HepG2 (cell line): ENCODE results near the gene RAG2. TPM values are rescaled to one million over a fixed set of nuclear protein-coding genes. Genes with fewer than 3 reads are reported as not detected.

Experiments used
- DPF2 ChIP-seq: sonication (generic); formaldehyde crosslinking; IDR thresholded peaks from 2 replicates; pipeline ENCODE4 v1.4.0; 2020; ENCODE audit warnings: mild to moderate bottlenecking, low read depth, missing genetic modification reagents, borderline replicate concordance
- FOXA3 ChIP-seq: IDR thresholded peaks from 2 replicates; pipeline ENCODE4 v1.6.1; 2016; ENCODE audit warnings: missing genetic modification reagents, missing compliant biosample characterization
- JUN ChIP-seq: sonication (generic); formaldehyde crosslinking; IDR thresholded peaks from 2 replicates; pipeline ENCODE4 v1.4.0; 2020; ENCODE audit warnings: mild to moderate bottlenecking, missing genetic modification reagents
- JUND ChIP-seq: sonication (generic); formaldehyde crosslinking; IDR thresholded peaks from 2 replicates; pipeline ENCODE4 v1.8.0; 2022; ENCODE audit warnings: mild to moderate bottlenecking, missing genetic modification reagents
- MAF1 ChIP-seq: sonication (generic); formaldehyde crosslinking; IDR thresholded peaks from 2 replicates; pipeline ENCODE4 v1.5.0; 2020; ENCODE audit warnings: missing genetic modification reagents, borderline replicate concordance
- POLR2G ChIP-seq: fragments of 200-400 bp; formaldehyde crosslinking; IDR thresholded peaks from 2 replicates; pipeline ENCODE4 v1.6.1; 2018; ENCODE audit warnings: mild to moderate bottlenecking, low read depth, low read length, moderate library complexity
- RFXAP ChIP-seq: sonication (generic); formaldehyde crosslinking; IDR thresholded peaks from 2 replicates; pipeline ENCODE4 v1.4.0; 2020; ENCODE audit warnings: missing genetic modification reagents, borderline replicate concordance
- SPEN ChIP-seq: sonication (generic); formaldehyde crosslinking; IDR thresholded peaks from 2 replicates; pipeline ENCODE4 v1.5.1; 2020; ENCODE audit warnings: low read depth, mild to moderate bottlenecking, missing genetic modification reagents
- SYNCRIP ChIP-seq: fragments of 200-400 bp; formaldehyde crosslinking; IDR thresholded peaks from 2 replicates; pipeline ENCODE4 v1.6.1; 2018; ENCODE audit warnings: mild to moderate bottlenecking, low read depth, low read length; ENCODE audit not compliant: insufficient read depth
- ZMYM4 ChIP-seq: sonication (generic); formaldehyde crosslinking; IDR thresholded peaks from 2 replicates; pipeline ENCODE4 v1.8.1; 2023; ENCODE audit warnings: mild to moderate bottlenecking, missing genetic modification reagents
- ZNF143 ChIP-seq: sonication (generic); formaldehyde crosslinking; IDR thresholded peaks from 2 replicates; pipeline ENCODE4 v1.4.0; 2020; ENCODE audit warnings: missing genetic modification reagents
- ZNF331 ChIP-seq: sonication (generic); formaldehyde crosslinking; IDR thresholded peaks from 2 replicates; pipeline ENCODE4 v1.4.0; 2020; ENCODE audit warnings: missing genetic modification reagents
- ZNF616 ChIP-seq: sonication (generic); formaldehyde crosslinking; IDR thresholded peaks from 2 replicates; pipeline ENCODE4 v1.5.0; 2020; ENCODE audit warnings: low read depth, mild to moderate bottlenecking, missing genetic modification reagents
- ZNF720 ChIP-seq: sonication (generic); formaldehyde crosslinking; IDR thresholded peaks from 2 replicates; pipeline ENCODE4 v1.4.0; 2020; ENCODE audit warnings: missing genetic modification reagents
- polyA plus RNA-seq, 8 experiments: library from polyadenylated mRNA; depleted of rRNA in 3 of 8; stranded (reverse) in 7 of 8; unstranded in 1 of 8; fragments of >200 nt; fragmentation: Illumina TruSeq in 4 of 8; extraction: Trizol in 4 of 8; gene quantifications; 2 replicates each; pipeline versions ENCODE4 v1.2.1 to v1.2.3, GENCODE V29; 2011 to 2016; ENCODE audit warnings: low read depth in 4 of 8, missing spikeins in 1 of 8, mixed read lengths in 1 of 8; ENCODE audit not compliant: insufficient read depth in 1 of 8
- total RNA-seq, 5 experiments: library from RNA; depleted of rRNA; stranded (reverse); fragments of >200 nt; fragmentation: Illumina TruSeq; extraction: Trizol; gene quantifications; 2 replicates each; pipeline ENCODE4 v1.2.3, GENCODE V29; 2016; ENCODE audit warnings: low read depth in 1 of 5
- TF ChIP-seq, protein P1 (sequence below): IDR thresholded peaks from 2 replicates; pipeline ENCODE4 v1.6.1; 2016; ENCODE audit warnings: missing compliant biosample characterization, missing genetic modification reagents, borderline replicate concordance
- TF ChIP-seq, protein P2 (sequence below): sonication (generic); formaldehyde crosslinking; IDR thresholded peaks from 2 replicates; pipeline ENCODE4 v1.4.0; 2020; ENCODE audit warnings: mild to moderate bottlenecking, missing genetic modification reagents
- TF ChIP-seq, protein P3 (sequence below): IDR thresholded peaks from 2 replicates; pipeline ENCODE4 v1.6.1; 2016; ENCODE audit warnings: low read depth
- TF ChIP-seq, protein P4 (sequence below): sonication (generic); formaldehyde crosslinking; IDR thresholded peaks from 2 replicates; pipeline ENCODE4 v1.4.0; 2020; ENCODE audit warnings: missing genetic modification reagents, borderline replicate concordance
- TF ChIP-seq, protein P5 (sequence below): sonication (generic); formaldehyde crosslinking; IDR thresholded peaks from 2 replicates; pipeline ENCODE4 v1.4.0; 2020; ENCODE audit warnings: missing genetic modification reagents, borderline replicate concordance

RAG2 gene
- total and polyA plus RNA-seq, 2 of the 13 experiments (the other 11 are each of a cell fraction or from before 2014, with no cell fraction given) = not detected

DNA sequence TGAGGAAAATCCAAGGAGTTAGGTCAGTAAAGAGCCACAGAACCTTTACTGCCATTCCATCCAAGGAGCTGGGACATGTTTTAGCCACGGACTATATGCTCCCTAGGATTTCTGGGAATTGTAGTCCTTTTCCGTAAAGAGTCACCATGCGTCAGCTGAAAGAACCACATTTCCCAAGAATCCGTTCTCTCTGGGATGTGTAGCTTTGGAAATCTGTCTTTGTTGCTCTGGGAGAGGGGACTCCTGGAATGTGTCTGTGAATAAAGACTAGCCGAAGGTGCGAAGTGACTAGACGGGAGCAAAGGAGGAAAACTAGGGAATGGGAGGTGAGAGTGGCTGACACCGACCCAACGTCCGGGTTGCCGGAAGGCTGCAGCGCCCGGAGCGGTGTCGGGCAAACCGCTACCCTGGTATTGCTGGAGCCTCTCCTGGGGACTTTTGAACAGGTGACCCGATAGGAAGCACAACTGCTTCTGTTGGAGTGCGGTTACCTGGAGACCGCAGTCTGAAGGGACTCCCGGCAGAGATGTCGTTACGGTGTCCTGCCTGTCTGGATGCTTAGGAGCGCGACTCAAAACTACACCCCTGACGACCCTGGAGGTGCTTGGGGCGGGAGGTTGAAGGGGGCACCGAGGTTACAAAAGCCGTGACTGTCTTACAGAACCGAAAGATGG is 3.6 kb downstream of the RAG2 start, which contains the start of gene IFTAP (continued):
- TF ChIP-seq, protein P1, sequence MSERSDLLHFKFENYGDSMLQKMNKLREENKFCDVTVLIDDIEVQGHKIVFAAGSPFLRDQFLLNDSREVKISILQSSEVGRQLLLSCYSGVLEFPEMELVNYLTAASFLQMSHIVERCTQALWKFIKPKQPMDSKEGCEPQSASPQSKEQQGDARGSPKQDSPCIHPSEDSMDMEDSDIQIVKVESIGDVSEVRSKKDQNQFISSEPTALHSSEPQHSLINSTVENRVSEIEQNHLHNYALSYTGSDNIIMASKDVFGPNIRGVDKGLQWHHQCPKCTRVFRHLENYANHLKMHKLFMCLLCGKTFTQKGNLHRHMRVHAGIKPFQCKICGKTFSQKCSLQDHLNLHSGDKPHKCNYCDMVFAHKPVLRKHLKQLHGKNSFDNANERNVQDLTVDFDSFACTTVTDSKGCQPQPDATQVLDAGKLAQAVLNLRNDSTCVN = no peak
- TF ChIP-seq, protein P2, sequence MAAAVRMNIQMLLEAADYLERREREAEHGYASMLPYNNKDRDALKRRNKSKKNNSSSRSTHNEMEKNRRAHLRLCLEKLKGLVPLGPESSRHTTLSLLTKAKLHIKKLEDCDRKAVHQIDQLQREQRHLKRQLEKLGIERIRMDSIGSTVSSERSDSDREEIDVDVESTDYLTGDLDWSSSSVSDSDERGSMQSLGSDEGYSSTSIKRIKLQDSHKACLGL = no peak
- TF ChIP-seq DPF2 (CRISPR knock-in tag) (no peak), ZMYM4 (CRISPR knock-in tag) (peak; percentile 41; the same call in 1 of the 2 replicates), JUND (CRISPR knock-in tag) (0 out of 2 replicates have a peak, but pooled peaks have one; percentile 32), POLR2G (peak; percentile 72), SYNCRIP (no peak), RFXAP (CRISPR knock-in tag) (0 out of 2 replicates have a peak, but pooled peaks have one; percentile 66), ZNF616 (CRISPR knock-in tag) (peak; percentile 43; the same call in 1 of the 2 replicates), ZNF720 (no peak), MAF1 (CRISPR knock-in tag) (peak; percentile 71; the same call in 1 of the 2 replicates), FOXA3 (peak; percentile 53; the same call in 1 of the 2 replicates), JUN (CRISPR knock-in tag) (0 out of 2 replicates have a peak, but pooled peaks have one; percentile 36), ZNF143 (CRISPR knock-in tag) (peak; percentile 100), SPEN (CRISPR knock-in tag) (peak; percentile 45; the same call in 1 of the 2 replicates), ZNF331 (CRISPR knock-in tag) (peak; percentile 74; the same call in 1 of the 2 replicates)
- TF ChIP-seq, protein P3, sequence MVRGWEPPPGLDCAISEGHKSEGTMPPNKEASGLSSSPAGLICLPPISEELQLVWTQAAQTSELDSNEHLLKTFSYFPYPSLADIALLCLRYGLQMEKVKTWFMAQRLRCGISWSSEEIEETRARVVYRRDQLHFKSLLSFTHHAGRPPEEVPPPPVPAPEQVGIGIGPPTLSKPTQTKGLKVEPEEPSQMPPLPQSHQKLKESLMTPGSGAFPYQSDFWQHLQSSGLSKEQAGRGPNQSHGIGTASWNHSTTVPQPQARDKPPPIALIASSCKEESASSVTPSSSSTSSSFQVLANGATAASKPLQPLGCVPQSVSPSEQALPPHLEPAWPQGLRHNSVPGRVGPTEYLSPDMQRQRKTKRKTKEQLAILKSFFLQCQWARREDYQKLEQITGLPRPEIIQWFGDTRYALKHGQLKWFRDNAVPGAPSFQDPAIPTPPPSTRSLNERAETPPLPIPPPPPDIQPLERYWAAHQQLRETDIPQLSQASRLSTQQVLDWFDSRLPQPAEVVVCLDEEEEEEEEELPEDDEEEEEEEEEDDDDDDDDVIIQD (CRISPR knock-in tag) = peak; percentile 51; the same call in 1 of the 2 replicates
- TF ChIP-seq, protein P4, sequence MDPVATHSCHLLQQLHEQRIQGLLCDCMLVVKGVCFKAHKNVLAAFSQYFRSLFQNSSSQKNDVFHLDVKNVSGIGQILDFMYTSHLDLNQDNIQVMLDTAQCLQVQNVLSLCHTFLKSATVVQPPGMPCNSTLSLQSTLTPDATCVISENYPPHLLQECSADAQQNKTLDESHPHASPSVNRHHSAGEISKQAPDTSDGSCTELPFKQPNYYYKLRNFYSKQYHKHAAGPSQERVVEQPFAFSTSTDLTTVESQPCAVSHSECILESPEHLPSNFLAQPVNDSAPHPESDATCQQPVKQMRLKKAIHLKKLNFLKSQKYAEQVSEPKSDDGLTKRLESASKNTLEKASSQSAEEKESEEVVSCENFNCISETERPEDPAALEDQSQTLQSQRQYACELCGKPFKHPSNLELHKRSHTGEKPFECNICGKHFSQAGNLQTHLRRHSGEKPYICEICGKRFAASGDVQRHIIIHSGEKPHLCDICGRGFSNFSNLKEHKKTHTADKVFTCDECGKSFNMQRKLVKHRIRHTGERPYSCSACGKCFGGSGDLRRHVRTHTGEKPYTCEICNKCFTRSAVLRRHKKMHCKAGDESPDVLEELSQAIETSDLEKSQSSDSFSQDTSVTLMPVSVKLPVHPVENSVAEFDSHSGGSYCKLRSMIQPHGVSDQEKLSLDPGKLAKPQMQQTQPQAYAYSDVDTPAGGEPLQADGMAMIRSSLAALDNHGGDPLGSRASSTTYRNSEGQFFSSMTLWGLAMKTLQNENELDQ (CRISPR knock-in tag) = 0 out of 2 replicates have a peak, but pooled peaks have one; percentile 50
- TF ChIP-seq, protein P5, sequence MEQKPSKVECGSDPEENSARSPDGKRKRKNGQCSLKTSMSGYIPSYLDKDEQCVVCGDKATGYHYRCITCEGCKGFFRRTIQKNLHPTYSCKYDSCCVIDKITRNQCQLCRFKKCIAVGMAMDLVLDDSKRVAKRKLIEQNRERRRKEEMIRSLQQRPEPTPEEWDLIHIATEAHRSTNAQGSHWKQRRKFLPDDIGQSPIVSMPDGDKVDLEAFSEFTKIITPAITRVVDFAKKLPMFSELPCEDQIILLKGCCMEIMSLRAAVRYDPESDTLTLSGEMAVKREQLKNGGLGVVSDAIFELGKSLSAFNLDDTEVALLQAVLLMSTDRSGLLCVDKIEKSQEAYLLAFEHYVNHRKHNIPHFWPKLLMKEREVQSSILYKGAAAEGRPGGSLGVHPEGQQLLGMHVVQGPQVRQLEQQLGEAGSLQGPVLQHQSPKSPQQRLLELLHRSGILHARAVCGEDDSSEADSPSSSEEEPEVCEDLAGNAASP = peak; percentile 49; the same call in 1 of the 2 replicates
